ENCODE data around the gene GNG7.
"Not testable (repeated sequence)": the region's sequence is repeated elsewhere in the genome, so short reads cannot be mapped to it uniquely, and the experiment has no call there.

Gene GNG7

GRCh38 chr19:2587001-2587719 is 115.3 kb downstream of the GNG7 start:
- Histone ChIP-seq H3K9me3 (peaks cover 19% of the 10 kb centered on the region), H3K36me3 (peaks cover 57% of the 10 kb centered on the region), H3K4me3 (no peak overlapping the region), H3K4me2 (peak overlapping the region; percentile 57), H3K4me1 (peaks cover 27% of the 10 kb centered on the region), H3K27me3 (no peaks in the 10 kb centered on the region), H4K20me1 (peaks cover 77% of the 10 kb centered on the region), H3K9ac (peak overlapping the region; percentile 43; the same call in 1 of the 2 replicates), H3K27ac (peak overlapping the region; percentile 64; the same call in 1 of the 2 replicates)
- TF ChIP-seq Cebpa-rat (IDR thresholded peaks at IDR 0.05), result no peak

GRCh38 chr19:2586196-2586595 is 116.3 kb downstream of the GNG7 start:
- Histone ChIP-seq H3K9ac (no peak overlapping the region), H3K4me1 (peaks cover 34% of the 10 kb centered on the region), H4K20me1 (peaks cover 77% of the 10 kb centered on the region), H3K4me3 (no peak overlapping the region), H3K27ac (no peak overlapping the region), H3K27me3 (no peaks in the 10 kb centered on the region), H3K4me2 (no peak overlapping the region), H3K36me3 (peaks cover 63% of the 10 kb centered on the region), H3K9me3 (peaks cover 19% of the 10 kb centered on the region)
- no peak for TF ChIP-seq Cebpa-rat (IDR thresholded peaks at IDR 0.05)

- Histone ChIP-seq H3K27me3 (no peaks in the 10 kb centered on the region), H3K36me3 (peaks cover 55% of the 10 kb centered on the region), H3K4me3 (no peak overlapping the region), H3K4me2 (no peak overlapping the region), H3K9me3 (peaks cover 19% of the 10 kb centered on the region), H4K20me1 (peaks cover 81% of the 10 kb centered on the region), H3K4me1 (peaks cover 50% of the 10 kb centered on the region), H3K27ac (no peak overlapping the region), H3K9ac (no peak overlapping the region)
- TF ChIP-seq Cebpa-rat (IDR thresholded peaks at IDR 0.05), result no peak
Measured at GRCh38 chr19:2584002-2584401, 118.5 kb downstream of the GNG7 start.

- no peak overlapping the region for H3K4me2 ChIP-seq
- H3K27ac ChIP-seq, result no peak overlapping the region
- TF ChIP-seq Cebpa-rat (IDR thresholded peaks at IDR 0.05), result no peak
- H3K9ac ChIP-seq, result no peak overlapping the region
- peaks cover 48% of the 10 kb centered on the region for H3K36me3 ChIP-seq
- H3K4me3 ChIP-seq, result no peak overlapping the region
- H3K27me3 ChIP-seq, result no peaks in the 10 kb centered on the region
- H3K4me1 ChIP-seq, result peaks cover 50% of the 10 kb centered on the region
- H3K9me3 ChIP-seq, result peaks cover 19% of the 10 kb centered on the region
- peaks cover 81% of the 10 kb centered on the region for H4K20me1 ChIP-seq
Measured at GRCh38 chr19:2582984-2583956, 119.2 kb downstream of the GNG7 start.

GRCh38 chr19:2580396-2580795 is 122.1 kb downstream of the GNG7 start:
- Histone ChIP-seq H4K20me1 (peaks cover 82% of the 10 kb centered on the region), H3K9me3 (peaks cover 19% of the 10 kb centered on the region), H3K4me1 (peaks cover 49% of the 10 kb centered on the region), H3K4me2 (peak overlapping the region; percentile 67), H3K36me3 (peaks cover 42% of the 10 kb centered on the region)
- not testable (repeated sequence) for H3K4me3 ChIP-seq, H3K27ac ChIP-seq, H3K27me3 ChIP-seq, H3K9ac ChIP-seq

GRCh38 chr19:2579678-2580280 is 122.7 kb downstream of the GNG7 start:
- Histone ChIP-seq H3K27me3 (no peaks in the 10 kb centered on the region), H4K20me1 (peaks cover 88% of the 10 kb centered on the region), H3K4me2 (peak overlapping the region; percentile 67), H3K9me3 (peaks cover 23% of the 10 kb centered on the region), H3K27ac (no peak overlapping the region), H3K4me1 (peaks cover 49% of the 10 kb centered on the region), H3K36me3 (peaks cover 49% of the 10 kb centered on the region), H3K9ac (no peak overlapping the region), H3K4me3 (no peak overlapping the region)
- TF ChIP-seq Cebpa-rat (IDR thresholded peaks at IDR 0.05), result no peak

- peak overlapping the region; percentile 1; the same call in 1 of the 2 replicates for H3K9ac ChIP-seq
- peaks cover 92% of the 10 kb centered on the region for H4K20me1 ChIP-seq
- peak overlapping the region; percentile 67 for H3K4me2 ChIP-seq
- no peak overlapping the region for H3K4me3 ChIP-seq
- H3K9me3 ChIP-seq, result peaks cover 25% of the 10 kb centered on the region
- 0 out of 2 replicates have a peak overlapping the region, but pooled peaks have one; percentile 1 for H3K27ac ChIP-seq
- peaks cover 49% of the 10 kb centered on the region for H3K4me1 ChIP-seq
- no peak for TF ChIP-seq Cebpa-rat (IDR thresholded peaks at IDR 0.05)
- no peaks in the 10 kb centered on the region for H3K27me3 ChIP-seq
- H3K36me3 ChIP-seq, result peaks cover 53% of the 10 kb centered on the region
Measured at GRCh38 chr19:2578901-2579677, 123.4 kb downstream of the GNG7 start.

- no peak for TF ChIP-seq Cebpa-rat (IDR thresholded peaks at IDR 0.05)
- Histone ChIP-seq H3K36me3 (peaks cover 53% of the 10 kb centered on the region), H3K4me2 (peak overlapping the region; percentile 67), H3K27ac (0 out of 2 replicates have a peak overlapping the region, but pooled peaks have one; percentile 1), H4K20me1 (peaks cover 92% of the 10 kb centered on the region), H3K9ac (peak overlapping the region; percentile 1; the same call in 1 of the 2 replicates), H3K9me3 (peaks cover 19% of the 10 kb centered on the region), H3K4me3 (no peak overlapping the region), H3K27me3 (no peaks in the 10 kb centered on the region), H3K4me1 (peaks cover 49% of the 10 kb centered on the region)
Measured at GRCh38 chr19:2578391-2578890, 124.1 kb downstream of the GNG7 start.
